Measurements from ENCODE around the gene SND1. TPM values are rescaled to one million over a fixed set of nuclear protein-coding genes. Genes with fewer than 3 reads are reported as not detected.

The SND1 gene
- total and polyA plus RNA-seq, 12 donors, result 58.9 to 266 (median 132) TPM

- no peak for DNase-seq
- H3K36me3 ChIP-seq (replicated peaks in 1 of 2), result no peaks in the 10 kb centered on the region
- intact Hi-C loops (cut with DNase I), result no loop called here
- H3K27ac ChIP-seq, result no peak overlapping the region
- no peak overlapping the region for H3K4me3 ChIP-seq
- no peaks in the 10 kb centered on the region for H3K4me1 ChIP-seq (replicated peaks in 1 of 2)
- TF ChIP-seq POLR2A (IDR thresholded peaks at IDR 0.05), result no peak
- no peak for TF ChIP-seq CTCF (IDR thresholded peaks at IDR 0.05)
- H3K27me3 ChIP-seq, result no peaks in the 10 kb centered on the region
- H3K9me3 ChIP-seq (replicated peaks in 1 of 3), result no peaks in the 10 kb centered on the region
Measured at GRCh38 chr7:127979728-127980126, 327.7 kb downstream of the SND1 start.

DNA sequence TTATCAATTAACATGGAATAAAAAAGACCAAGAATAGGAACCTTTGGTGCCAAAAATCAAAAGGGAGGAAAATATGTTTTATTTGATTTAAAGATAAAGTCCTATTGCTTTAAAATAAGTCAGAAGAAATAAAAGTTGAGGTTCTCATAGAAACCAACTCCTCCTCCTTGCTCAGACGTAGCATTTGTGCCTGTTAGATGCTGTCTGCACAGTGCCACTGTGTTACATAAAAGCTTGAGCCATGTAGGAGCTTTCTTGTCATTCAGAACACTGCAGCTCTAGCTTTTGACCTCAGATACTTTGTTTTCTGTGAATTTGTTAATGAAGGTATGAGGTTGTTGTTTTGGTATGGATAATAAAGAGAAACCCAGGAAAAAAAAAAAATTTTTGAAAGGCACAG lies 328.9 kb downstream of the SND1 start:
- no peak for TF ChIP-seq CTCF (IDR thresholded peaks at IDR 0.05)
- no peak for TF ChIP-seq POLR2A (IDR thresholded peaks at IDR 0.05)
- DNase-seq, result no peak
- Histone ChIP-seq H3K36me3 (replicated peaks in 1 of 2) (no peaks in the 10 kb centered on the region), H3K27ac (no peak overlapping the region), H3K27me3 (no peaks in the 10 kb centered on the region), H3K4me3 (no peak overlapping the region), H3K4me1 (replicated peaks in 1 of 2) (no peaks in the 10 kb centered on the region), H3K9me3 (replicated peaks in 1 of 3) (no peaks in the 10 kb centered on the region)
- intact Hi-C loops (cut with DNase I), result no loop called here
- 93 to 96% (median 96%) methylated on average over 1 of the region's 1 CpG for WGBS, 4 donors

DNA sequence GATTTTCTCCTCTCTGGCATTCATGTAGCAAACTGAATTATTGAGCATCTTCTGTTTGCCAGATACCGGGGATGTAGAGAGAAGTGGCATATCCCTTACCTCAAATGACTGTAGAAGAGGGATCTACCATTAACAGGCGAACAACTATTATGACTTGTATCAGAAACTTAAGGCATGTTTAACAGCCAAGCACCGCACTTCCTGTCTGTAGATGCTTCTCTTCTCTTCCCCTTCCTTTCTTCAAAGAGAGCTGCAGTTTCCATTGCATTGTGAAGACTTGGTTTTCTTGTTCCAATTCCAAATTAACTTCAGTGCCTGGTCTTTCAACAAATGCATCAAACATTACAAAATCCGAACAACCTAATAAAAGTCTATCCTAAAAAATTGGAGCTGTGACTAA lies 330.0 kb downstream of the SND1 start:
- H3K4me3 ChIP-seq, result no peak overlapping the region
- WGBS, 4 donors, result 93 to 95% (median 93%) methylated on average over 4 of the region's 4 CpGs
- H3K27ac ChIP-seq, result no peak overlapping the region
- no peaks in the 10 kb centered on the region for H3K9me3 ChIP-seq (replicated peaks in 1 of 3)
- H3K36me3 ChIP-seq (replicated peaks in 1 of 2), result no peaks in the 10 kb centered on the region
- intact Hi-C loops (cut with DNase I), result no loop called here
- no peaks in the 10 kb centered on the region for H3K27me3 ChIP-seq
- no peak for DNase-seq
- TF ChIP-seq POLR2A (IDR thresholded peaks at IDR 0.05) (no peak), CTCF (IDR thresholded peaks at IDR 0.05) (no peak)
- no peaks in the 10 kb centered on the region for H3K4me1 ChIP-seq (replicated peaks in 1 of 2)

DNA sequence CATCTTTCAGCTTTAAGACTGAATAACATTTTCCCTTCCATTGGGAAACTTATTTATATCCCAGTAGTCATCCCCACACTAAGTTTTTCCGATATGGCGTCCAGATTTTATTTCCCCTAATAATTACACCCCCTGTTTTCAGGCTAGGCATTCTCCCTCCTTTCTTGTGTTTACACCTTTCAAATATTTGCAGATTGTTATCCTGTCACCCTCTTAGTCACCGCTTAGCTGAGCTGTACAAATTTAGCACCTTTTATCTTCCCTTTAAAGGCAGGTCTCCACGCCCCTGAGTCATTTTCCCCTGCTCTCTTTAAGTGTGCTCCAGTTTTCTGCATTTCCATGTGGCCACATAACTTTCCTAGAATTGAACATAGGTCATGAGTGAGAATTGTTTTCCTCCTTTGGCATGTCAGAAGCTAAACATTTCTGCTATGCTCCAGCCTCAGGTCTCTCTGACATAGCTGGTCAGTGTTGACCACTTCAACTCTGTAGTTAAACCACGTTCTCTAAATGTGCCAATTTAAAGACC lies 331.9 kb downstream of the SND1 start:
- 79 to 96% (median 94%) methylated on average over 5 of the region's 5 CpGs for WGBS, 4 donors
- no peak overlapping the region for H3K4me3 ChIP-seq
- no peak overlapping the region for H3K27ac ChIP-seq
- no peaks in the 10 kb centered on the region for H3K4me1 ChIP-seq (replicated peaks in 1 of 2)
- H3K27me3 ChIP-seq, result no peaks in the 10 kb centered on the region
- no peaks in the 10 kb centered on the region for H3K36me3 ChIP-seq (replicated peaks in 1 of 2)
- intact Hi-C loops (cut with DNase I), result no loop called here
- H3K9me3 ChIP-seq (replicated peaks in 1 of 3), result no peaks in the 10 kb centered on the region
- TF ChIP-seq POLR2A (IDR thresholded peaks at IDR 0.05) (no peak), CTCF (IDR thresholded peaks at IDR 0.05) (no peak)
- DNase-seq, result no peak
